H9 (cell line): ENCODE measurements around the gene TTC28. TPM values are rescaled to one million over a fixed set of nuclear protein-coding genes. Genes with fewer than 3 reads are reported as not detected.

ENCODE experiments used
- DNase-seq: peaks from one replicate; pipeline ENCODE4 v3.0.0-alpha.2; 2017
- H2AFZ ChIP-seq: one replicate; pipeline ENCODE4 v1.6.1; 2013; ENCODE audit warnings: mild to moderate bottlenecking, low read length, control low read depth, moderate library complexity
- H2AK5ac ChIP-seq: 2 replicates; pipeline ENCODE4 v1.6.1; 2013; ENCODE audit warnings: low read length, control low read depth, mixed read lengths; ENCODE audit not compliant: insufficient read length
- H2BK120ac ChIP-seq: one replicate; pipeline ENCODE4 v1.6.1; 2013; ENCODE audit warnings: low read depth, mild to moderate bottlenecking, low read length, control low read depth, inconsistent platforms; ENCODE audit not compliant: poor library complexity, severe bottlenecking
- H2BK12ac ChIP-seq: 2 replicates; pipeline ENCODE4 v1.6.1; 2013; ENCODE audit warnings: low read length, control low read depth, mixed read lengths, low read depth; ENCODE audit not compliant: insufficient read length
- H2BK15ac ChIP-seq: 2 replicates; pipeline ENCODE4 v1.6.1; 2013; ENCODE audit warnings: low read depth, low read length, control low read depth
- H2BK20ac ChIP-seq: one replicate; pipeline ENCODE4 v1.6.1; 2013; ENCODE audit warnings: low read depth, mild to moderate bottlenecking, low read length, control low read depth, inconsistent platforms; ENCODE audit not compliant: poor library complexity, severe bottlenecking
- H2BK5ac ChIP-seq: 2 replicates; pipeline ENCODE4 v1.6.1; 2013; ENCODE audit warnings: low read length, control low read depth, mixed read lengths; ENCODE audit not compliant: insufficient read length
- H3K14ac ChIP-seq: 2 replicates; pipeline ENCODE4 v1.6.1; 2013; ENCODE audit warnings: low read length, control low read depth; ENCODE audit not compliant: insufficient read depth
- H3K18ac ChIP-seq: 2 replicates; pipeline ENCODE4 v1.6.1; 2013; ENCODE audit warnings: low read depth, mild to moderate bottlenecking, mixed read lengths, low read length, control low read depth; ENCODE audit not compliant: insufficient read length
- H3K23ac ChIP-seq: 2 replicates; pipeline ENCODE4 v1.6.1; 2013; ENCODE audit warnings: low read length, control low read depth, mixed read lengths, low read depth; ENCODE audit not compliant: insufficient read length
- H3K23me2 ChIP-seq: 2 replicates; pipeline ENCODE4 v1.6.1; 2013; ENCODE audit warnings: low read depth, mild to moderate bottlenecking, mixed read lengths, low read length, control low read depth; ENCODE audit not compliant: insufficient read length, poor library complexity, severe bottlenecking
- H3K27ac ChIP-seq: 2 replicates; pipeline ENCODE4 v1.5.1; 2013; ENCODE audit warnings: low read length, control low read depth, mixed read lengths, low read depth; ENCODE audit not compliant: insufficient read length
- H3K27me3 ChIP-seq: 2 replicates; pipeline ENCODE4 v1.6.1; 2013; ENCODE audit warnings: low read length, control low read depth, inconsistent platforms; ENCODE audit not compliant: insufficient read depth
- H3K4ac ChIP-seq: 2 replicates; pipeline ENCODE4 v1.6.1; 2013; ENCODE audit warnings: low read depth, mild to moderate bottlenecking, control low read depth, inconsistent platforms, low read length, moderate library complexity
- H3K4me1 ChIP-seq: 2 replicates; pipeline ENCODE4 v1.6.1; 2013; ENCODE audit warnings: low read length, control low read depth, inconsistent platforms; ENCODE audit not compliant: insufficient read depth
- H3K4me2 ChIP-seq: 2 replicates; pipeline ENCODE4 v1.6.1; 2013; ENCODE audit warnings: low read length, control low read depth, mixed read lengths; ENCODE audit not compliant: insufficient read length, insufficient read depth
- H3K56ac ChIP-seq: 2 replicates; pipeline ENCODE4 v1.6.1; 2013; ENCODE audit warnings: low read depth, mild to moderate bottlenecking, mixed read lengths, low read length, control low read depth; ENCODE audit not compliant: insufficient read length
- H3K79me1 ChIP-seq: 2 replicates; pipeline ENCODE4 v1.6.1; 2013; ENCODE audit warnings: low read depth, mild to moderate bottlenecking, moderate library complexity, low read length, control low read depth, inconsistent platforms; ENCODE audit not compliant: insufficient read depth, poor library complexity, severe bottlenecking
- H3K79me2 ChIP-seq: 2 replicates; pipeline ENCODE4 v1.6.1; 2013; ENCODE audit warnings: low read length, control low read depth, inconsistent platforms; ENCODE audit not compliant: insufficient read depth
- H3K9ac ChIP-seq: 2 replicates; pipeline ENCODE4 v1.6.1; 2013; ENCODE audit warnings: low read length, control low read depth, mixed read lengths; ENCODE audit not compliant: insufficient read length; ENCODE audit errors: extremely low read depth
- H3K9me3 ChIP-seq: one replicate; pipeline ENCODE4 v1.6.1; 2013; ENCODE audit warnings: low read depth, low read length, inconsistent platforms; ENCODE audit not compliant: control insufficient read depth
- H3T11ph ChIP-seq: one replicate; pipeline ENCODE4 v1.6.1; 2013; ENCODE audit warnings: mild to moderate bottlenecking, low read length, control low read depth, inconsistent platforms
- H4K20me1 ChIP-seq: one replicate; pipeline ENCODE4 v1.6.1; 2013; ENCODE audit not compliant: control insufficient read depth, insufficient read length, insufficient read depth
- H4K5ac ChIP-seq: 2 replicates; pipeline ENCODE4 v1.6.1; 2013; ENCODE audit warnings: low read depth, mild to moderate bottlenecking, mixed read lengths, low read length, control low read depth; ENCODE audit not compliant: insufficient read length
- H4K8ac ChIP-seq: replicated peaks from 2 replicates; pipeline ENCODE4 v1.6.1; 2013; ENCODE audit warnings: low read length, control low read depth, mixed read lengths, low read depth; ENCODE audit not compliant: insufficient read length
- H4K91ac ChIP-seq: 2 replicates; pipeline ENCODE4 v1.6.1; 2013; ENCODE audit warnings: low read depth, mild to moderate bottlenecking, moderate library complexity, mixed read lengths, low read length, control low read depth; ENCODE audit not compliant: insufficient read length
- H3K27ac Mint-ChIP-seq, 3 experiments: 2 replicates in 2 of 3; 3 replicates in 1 of 3; pipeline ENCODE4 v1.8.0; 2020 to 2021; ENCODE audit warnings: mixed read lengths in 3 of 3, mild to moderate bottlenecking in 1 of 3, moderate library complexity in 1 of 3
- H3K27me3 Mint-ChIP-seq: 2 replicates; pipeline ENCODE4 v1.8.0; 2021; ENCODE audit warnings: low read depth, mild to moderate bottlenecking, moderate library complexity, mixed read lengths
- H3K36me3 Mint-ChIP-seq, 3 experiments: 2 replicates in 2 of 3; 3 replicates in 1 of 3; pipeline ENCODE4 v1.8.0; 2020 to 2021; ENCODE audit warnings: low read depth in 3 of 3, mixed read lengths in 3 of 3; ENCODE audit not compliant: insufficient read depth in 1 of 3
- H3K4me1 Mint-ChIP-seq, 2 experiments: 2 replicates each; pipeline ENCODE4 v1.8.0; 2020; ENCODE audit warnings: mixed read lengths in 2 of 2
- H3K4me3 Mint-ChIP-seq, 2 experiments: 2 replicates in 1 of 2; 3 replicates in 1 of 2; pipeline ENCODE4 v1.8.0; 2020 to 2021; ENCODE audit warnings: mild to moderate bottlenecking in 2 of 2, mixed read lengths in 2 of 2, moderate library complexity in 1 of 2
- H3K9me3 Mint-ChIP-seq, 2 experiments: 2 replicates in 1 of 2; 3 replicates in 1 of 2; pipeline ENCODE4 v1.8.0; 2020; ENCODE audit warnings: mild to moderate bottlenecking in 2 of 2, mixed read lengths in 2 of 2, moderate library complexity in 1 of 2
- CTCF ChIP-seq: fragments of 200-600 bp; sonication (generic); conservative IDR thresholded peaks from 3 replicates; pipeline ENCODE4 v1.8.0; 2021; ENCODE audit warnings: antibody characterized with exemption, mild to moderate bottlenecking
- WGBS: extraction: QIAGEN DNeasy Blood & Tissue Kit; methylation state at CpG from one replicate; pipeline ENCODE4 v1.1.7; 2013; ENCODE audit warnings: missing lambda C conversion rate, low lambda C conversion rate, mixed read lengths; ENCODE audit not compliant: insufficient read length; ENCODE audit errors: extremely low coverage; 5-methylcytosine and 5-hydroxymethylcytosine counted together
- total RNA-seq: library from RNA; stranded (reverse); gene quantifications from 2 replicates; pipeline ENCODE4 v1.2.1, GENCODE V29; 2021

Gene TTC28
- total RNA-seq, 1 experiment from 2014 or later: 13.6 TPM

GRCh38 chr22:28103596-28103995 lies 576.0 kb downstream of the TTC28 start:
- WGBS: no CpG with 5 or more reads among the region's 2 CpGs
- no peaks in the 10 kb centered on the region; the same call in 1 of the 2 replicates for H3K27me3 Mint-ChIP-seq

More at GRCh38 chr22:28103596-28103995, 576.0 kb downstream of the TTC28 start:
- Histone ChIP-seq H3T11ph (no peak overlapping the region), H3K14ac (no peak overlapping the region), H3K18ac (no peak overlapping the region), H2BK120ac (no peak overlapping the region), H3K56ac (no peak overlapping the region), H4K8ac (no peak overlapping the region), H2BK12ac (no peak overlapping the region), H3K4me2 (no peak overlapping the region), H3K4ac (no peak overlapping the region), H2BK20ac (no peak overlapping the region), H3K9ac (no peak overlapping the region), H2BK15ac (no peak overlapping the region), H4K91ac (no peak overlapping the region), H3K9me3 (no peaks in the 10 kb centered on the region), H3K4me1 (no peaks in the 10 kb centered on the region; the same call in 1 of the 2 replicates), H4K20me1 (no peaks in the 10 kb centered on the region), H4K5ac (no peak overlapping the region), H2AFZ (no peak overlapping the region), H3K27ac (no peak overlapping the region), H3K79me1 (no peaks in the 10 kb centered on the region), H3K23me2 (no peaks in the 10 kb centered on the region), H2BK5ac (no peak overlapping the region), H2AK5ac (no peak overlapping the region), H3K27me3 (no peaks in the 10 kb centered on the region), H3K79me2 (no peaks in the 10 kb centered on the region), H3K23ac (no peak overlapping the region)
- Mint-ChIP-seq H3K36me3 (peaks cover 0 to 6% (median 3%) of the 10 kb centered on the region in 3 experiments; a peak in 4 of 7 replicates), H3K27ac (no peak overlapping the region), H3K4me3 (no peak overlapping the region), H3K9me3 (no peaks in the 10 kb centered on the region), H3K4me1 (peaks cover 5 to 7% of the 10 kb centered on the region in 2 experiments)
- no peak for DNase-seq
- no peak for TF ChIP-seq CTCF
